Measurements from ENCODE around the gene EIF3I.
"Not testable (repeated sequence)": the region's sequence is repeated elsewhere in the genome, so short reads cannot be mapped to it uniquely, and the experiment has no call there.

Gene EIF3I

DNA sequence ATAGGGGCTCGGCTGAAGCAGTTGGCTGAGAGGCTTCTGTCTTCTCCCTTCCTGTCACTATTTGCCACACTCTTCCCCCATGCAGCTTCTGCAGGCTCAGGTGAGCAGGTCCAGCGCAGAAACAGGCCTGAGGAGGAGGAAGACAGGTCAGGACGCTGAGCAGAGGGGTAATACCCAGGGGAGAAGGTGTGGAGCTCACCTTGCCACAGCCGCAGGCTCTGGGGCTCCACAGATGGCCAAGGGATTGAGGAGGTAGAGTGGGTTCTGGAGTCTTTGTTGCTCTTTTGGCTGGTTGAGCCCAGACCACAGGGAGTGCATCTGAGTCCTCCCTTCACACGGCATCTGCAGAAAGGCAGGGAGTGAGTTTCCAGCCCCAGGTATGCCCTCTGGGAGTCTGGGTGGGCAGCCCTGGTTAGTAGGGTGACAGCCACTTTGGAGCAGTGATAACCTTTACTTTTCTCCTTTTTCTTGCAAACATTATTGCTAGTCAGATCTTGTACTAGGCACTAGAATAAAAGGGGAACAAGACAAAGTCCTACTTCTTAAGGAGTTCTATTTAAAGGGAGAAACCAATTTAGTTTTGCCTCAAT, 9.7 kb downstream of the EIF3I start:
- no peak for DNase-seq (ENCODE audit: low read depth in 1 of 2, low spot score in 1 of 2)

DNA sequence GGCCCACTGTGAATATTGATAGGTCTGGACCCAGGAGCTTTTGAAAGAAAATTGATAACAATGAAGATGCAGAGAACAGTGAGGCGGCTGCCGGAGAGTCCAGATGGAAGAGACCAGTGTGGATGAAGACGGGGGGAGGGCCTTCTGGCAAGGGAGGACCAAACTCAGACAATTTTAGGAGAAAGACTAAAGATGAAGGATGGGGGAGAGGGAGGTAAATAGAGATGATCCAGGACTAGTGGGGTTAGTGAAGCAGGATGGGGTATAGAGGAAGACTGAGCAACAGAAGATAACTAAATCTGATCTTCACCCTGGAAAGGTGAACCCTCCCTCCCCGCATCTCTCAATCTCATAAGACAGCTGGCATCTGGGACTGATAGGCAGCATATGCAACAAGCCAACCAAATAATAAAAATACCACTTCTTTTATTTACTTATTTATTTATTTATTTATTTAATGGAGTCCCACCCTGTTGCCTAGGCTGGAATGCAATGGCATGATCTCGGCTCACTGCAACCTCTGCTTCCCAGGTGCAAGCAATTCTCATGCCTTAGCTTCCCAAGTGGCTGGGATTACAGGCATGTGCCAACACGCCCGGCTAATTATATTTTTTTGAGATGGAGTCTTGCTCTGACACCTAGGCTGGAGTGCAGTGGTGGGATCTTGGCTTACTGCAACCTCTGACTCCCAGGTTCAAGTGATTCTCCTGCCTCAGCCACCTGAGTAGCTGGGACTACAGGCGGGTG, 10.5 kb downstream of the EIF3I start:
- DNase-seq (ENCODE audit: low read depth in 1 of 2, low spot score in 1 of 2): no peak

- DNase-seq (ENCODE audit: low read depth in 1 of 2, low spot score in 1 of 2): no peak
Measured at GRCh38 chr1:32234792-32235191, 12.6 kb downstream of the EIF3I start.

- no peak for DNase-seq (ENCODE audit: low read depth in 1 of 2, low spot score in 1 of 2)
Measured at GRCh38 chr1:32239337-32239736, 17.1 kb downstream of the EIF3I start.

GRCh38 chr1:32239790-32240139, 17.6 kb downstream of the EIF3I start:
- DNase-seq (ENCODE audit: low read depth in 1 of 2, low spot score in 1 of 2): no peak

- peak in 1 of 2 donors; percentile 39 for DNase-seq (ENCODE audit: low read depth in 1 of 2, low spot score in 1 of 2)
Measured at GRCh38 chr1:32240140-32240951, 18.1 kb downstream of the EIF3I start.

GRCh38 chr1:32241001-32241763, 19.0 kb downstream of the EIF3I start:
- no peak for DNase-seq (ENCODE audit: low read depth in 1 of 2, low spot score in 1 of 2)

DNA sequence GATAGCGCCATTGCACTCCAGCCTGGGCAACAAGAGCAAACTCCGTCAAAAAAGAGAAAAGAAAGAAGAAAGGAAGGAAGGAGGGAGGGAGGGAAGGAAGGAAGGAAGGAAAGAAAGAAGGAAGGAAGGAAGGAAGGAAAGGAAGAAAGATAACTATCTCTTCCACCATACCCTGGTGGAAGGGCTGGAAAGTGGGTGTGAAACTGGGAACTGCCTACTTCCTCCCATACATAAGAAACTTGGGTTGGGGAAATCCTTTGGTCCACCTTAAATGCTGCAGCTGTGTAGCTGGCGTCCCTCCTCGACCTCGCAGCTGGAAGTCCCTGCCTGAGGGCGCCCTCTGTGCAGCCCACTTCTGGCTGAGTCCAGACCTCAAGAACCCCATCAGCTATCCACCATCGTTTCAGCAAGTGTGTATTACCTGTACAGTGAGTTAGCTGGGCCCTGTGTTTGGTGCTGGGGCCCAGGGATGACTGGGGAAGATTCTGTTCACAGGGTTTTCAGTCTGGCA, 20.2 kb downstream of the EIF3I start:
- DNase-seq (ENCODE audit: low read depth in 1 of 2, low spot score in 1 of 2): no peak

DNA sequence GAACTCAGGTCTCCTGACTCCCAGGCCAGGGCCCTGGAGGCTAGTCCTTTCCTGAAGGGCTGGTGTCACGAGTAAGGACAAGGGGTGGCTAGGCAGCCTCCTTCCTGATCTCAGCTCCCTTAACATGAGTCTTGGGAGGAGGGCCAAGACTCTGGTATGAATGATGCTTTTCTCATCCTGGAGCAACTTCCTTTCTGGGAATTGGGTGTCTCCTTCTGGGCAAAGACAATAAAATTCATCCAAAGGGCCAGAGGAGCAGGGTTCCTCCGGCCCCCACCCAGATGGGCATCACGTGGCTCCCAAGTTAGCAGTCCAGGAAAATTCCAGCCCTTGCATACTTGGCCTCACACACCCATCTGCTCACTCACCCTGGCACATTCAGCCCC, 24.7 kb downstream of the EIF3I start, which contains the start of gene FAM167B:
Gene FAM167B (plus strand): TSS at position 335 of the 386 bp plus-strand sequence. CDS start 200 bp downstream, outside the sequence.
- DNase-seq (ENCODE audit: low read depth in 1 of 2, low spot score in 1 of 2): no peak

GRCh38 chr1:32247452-32247851, 25.2 kb downstream of the EIF3I start:
- DNase-seq (ENCODE audit: low read depth in 1 of 2, low spot score in 1 of 2): no peak

GRCh38 chr1:32247983-32248889, 26.0 kb downstream of the EIF3I start:
- peak; percentile 50 to 70 for DNase-seq (ENCODE audit: low read depth in 1 of 2, low spot score in 1 of 2)

GRCh38 chr1:32249831-32250525, 27.8 kb downstream of the EIF3I start:
- peak; percentile 47 to 72 for DNase-seq (ENCODE audit: low read depth in 1 of 2, low spot score in 1 of 2)

DNA sequence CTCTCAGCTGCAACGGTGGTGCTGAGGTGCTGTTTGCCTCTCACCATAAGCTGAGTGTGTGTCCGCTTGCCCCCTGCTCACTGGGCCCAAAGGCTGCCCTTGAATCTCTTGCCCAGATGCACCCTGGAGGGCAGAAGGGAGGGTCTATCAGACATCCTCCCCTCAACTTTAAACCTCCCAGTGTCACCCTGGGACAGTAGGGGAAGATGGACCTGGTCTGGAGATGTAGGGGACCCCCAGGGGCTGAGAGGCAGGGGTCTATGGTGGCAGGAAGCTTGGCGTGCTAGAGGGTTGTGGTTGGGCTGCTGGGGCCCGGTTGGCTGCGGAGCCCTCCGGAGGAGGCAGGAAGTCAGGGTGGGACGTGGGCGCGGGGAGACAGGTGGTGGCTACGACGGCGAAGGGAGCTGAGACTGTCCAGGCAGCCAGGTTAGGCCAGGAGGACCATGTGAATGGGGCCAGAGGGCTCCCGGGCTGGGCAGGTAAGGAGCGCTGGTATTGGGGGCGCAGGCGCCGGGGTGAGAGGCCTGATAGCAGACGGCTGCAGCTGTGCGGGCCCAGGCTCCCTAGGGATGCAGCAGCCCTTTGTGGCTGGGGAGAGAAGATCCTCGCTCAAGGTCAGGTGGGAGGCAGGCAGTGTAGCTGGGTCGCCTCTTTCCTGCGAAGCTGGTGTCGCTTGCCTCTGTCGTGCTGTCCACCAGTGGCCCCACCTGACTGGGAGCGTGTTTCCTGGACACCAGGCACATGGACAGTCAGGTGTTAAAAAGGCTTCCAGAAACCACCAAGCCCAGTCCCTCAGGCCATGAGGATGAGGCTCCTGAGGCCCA, 28.9 kb downstream of the EIF3I start, which contains the start of gene LCK:
Gene LCK (plus strand): TSS at position 373 of the 824 bp plus-strand sequence. CDS start 23,065 bp downstream, outside the sequence.
- peak; percentile 49 to 59 for DNase-seq (ENCODE audit: low read depth in 1 of 2, low spot score in 1 of 2)

DNA sequence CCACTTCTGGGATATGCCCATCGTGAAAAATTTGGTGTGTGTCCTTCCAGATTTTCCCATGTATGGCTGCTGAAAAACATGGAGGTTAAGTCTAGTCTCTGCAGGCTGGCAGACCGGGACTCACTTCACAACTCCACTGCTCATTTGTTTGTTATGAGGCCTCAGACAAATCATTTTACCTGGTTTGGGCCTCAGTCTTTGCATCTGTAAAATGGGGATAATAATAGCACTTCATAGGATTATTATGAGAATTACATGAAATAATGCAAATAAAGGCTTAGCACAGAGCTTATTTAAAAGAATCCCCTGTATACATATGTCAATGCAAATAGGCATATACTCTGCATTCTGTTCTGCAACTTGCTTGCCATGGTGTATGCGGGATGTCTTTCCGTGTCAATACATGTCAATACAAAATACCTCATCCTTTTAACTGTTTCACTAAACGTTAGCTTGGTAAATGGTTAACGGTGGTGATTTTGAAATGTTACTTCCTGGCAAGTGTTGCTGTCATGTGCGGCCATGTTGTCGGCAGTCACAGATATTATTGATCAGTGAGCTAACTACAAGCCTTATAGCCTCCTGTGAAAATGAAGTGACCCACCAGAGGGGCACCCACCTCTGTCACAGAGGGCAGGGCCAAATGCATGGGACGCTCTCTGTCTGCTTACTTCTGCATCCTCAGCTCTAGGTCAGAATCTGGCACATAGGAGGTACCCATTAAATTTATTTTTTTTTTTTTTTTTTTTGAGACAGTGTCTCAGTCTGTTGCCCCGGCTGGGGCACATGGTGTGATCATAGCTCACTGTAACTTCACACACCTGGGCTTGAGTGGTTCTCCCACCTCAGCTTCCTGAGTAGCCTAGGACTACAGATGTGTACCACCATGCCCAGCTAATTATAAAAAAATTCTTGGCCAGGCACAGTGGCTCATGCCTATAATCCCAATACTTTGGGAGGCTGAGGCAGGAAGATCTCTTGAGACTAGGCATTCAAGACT, 33.2 kb downstream of the EIF3I start:
- DNase-seq (ENCODE audit: low read depth in 1 of 2, low spot score in 1 of 2): no peak

DNA sequence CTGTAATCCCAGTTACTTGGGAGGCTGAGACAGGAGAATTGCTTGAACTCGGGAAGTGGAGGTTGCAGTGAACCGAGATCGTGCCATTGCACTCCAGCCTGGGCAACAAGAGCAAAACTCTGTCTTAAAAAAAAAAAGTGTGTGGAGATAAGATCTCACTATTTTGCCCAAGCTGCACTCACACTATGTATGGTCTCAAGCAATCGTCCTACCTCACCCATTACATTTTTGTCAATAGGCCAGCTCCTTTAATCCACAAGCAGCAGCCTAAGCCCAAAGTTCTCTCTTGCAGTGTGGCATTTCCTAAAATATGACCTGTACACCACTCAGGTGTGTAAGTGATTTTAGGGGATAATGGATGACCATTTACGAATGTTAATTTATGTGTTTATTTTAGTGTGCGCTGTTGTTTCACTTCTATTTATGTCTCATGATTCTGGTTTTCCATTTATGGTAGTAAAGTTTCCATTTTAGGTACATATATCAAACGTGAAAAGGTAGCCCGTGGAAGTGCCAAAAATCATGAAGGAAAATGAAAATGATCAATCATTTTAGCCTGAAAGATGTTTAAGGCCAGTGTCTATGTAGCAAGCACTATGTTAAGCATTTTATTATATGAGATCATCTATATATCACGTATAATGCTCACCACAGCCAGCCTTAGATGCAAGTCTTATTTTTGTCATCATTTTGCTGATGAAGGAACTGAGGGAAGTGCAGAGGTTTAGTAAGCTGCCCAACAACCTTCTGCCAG, 34.4 kb downstream of the EIF3I start:
- DNase-seq (ENCODE audit: low read depth in 1 of 2, low spot score in 1 of 2): no peak

- DNase-seq (ENCODE audit: low read depth in 1 of 2, low spot score in 1 of 2): no peak
Measured at GRCh38 chr1:32257227-32257508, 35.0 kb downstream of the EIF3I start.

DNA sequence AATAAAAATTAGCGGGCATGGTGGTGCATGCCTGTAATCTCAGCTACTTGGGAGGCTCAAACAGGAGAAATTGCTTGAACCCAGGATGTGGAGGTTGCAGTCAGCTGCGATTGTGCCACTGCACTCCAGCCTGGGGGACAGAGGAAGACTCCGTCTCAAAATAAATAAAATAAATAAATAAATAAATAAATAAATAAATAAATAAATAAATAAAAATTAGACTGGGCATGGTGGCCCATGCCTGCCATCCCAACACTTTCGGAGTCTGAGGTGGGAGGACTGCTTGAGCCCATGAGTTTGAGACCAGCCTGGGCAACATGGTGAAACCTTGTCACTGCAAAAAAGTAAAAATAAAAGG, 41.0 kb downstream of the EIF3I start:
- DNase-seq (ENCODE audit: low read depth in 1 of 2, low spot score in 1 of 2): not testable (repeated sequence)

All from stimulated activated CD4-positive, alpha-beta T cell treated with anti-CD3 and anti-CD28 coated beads, Interleukin-15, amount 100 ng/mL, for 1 hour (primary cell).